Colonic mucosa (tissue), 4 donors: ENCODE measurements around the gene NCOA6. TPM values are rescaled to one million over a fixed set of nuclear protein-coding genes. Genes with fewer than 3 reads are reported as not detected.
"Not testable (repeated sequence)": the region's sequence is repeated elsewhere in the genome, so short reads cannot be mapped to it uniquely, and the experiment has no call there.

Experiments
- DNase-seq: peaks from one replicate; pipeline ENCODE4 v3.0.0-alpha.2; 2020
- H3K27ac ChIP-seq: fragments of 200-600 bp; one replicate; pipeline ENCODE4 v1.8.0; 2021
- H3K27me3 ChIP-seq: fragments of 200-600 bp; one replicate; pipeline ENCODE4 v1.8.0; 2021
- H3K36me3 ChIP-seq: fragments of 200-600 bp; one replicate; pipeline ENCODE4 v1.8.0; 2021
- H3K4me1 ChIP-seq: fragments of 200-600 bp; one replicate; pipeline ENCODE4 v1.8.0; 2021; ENCODE audit warnings: mild to moderate bottlenecking
- H3K4me3 ChIP-seq: fragments of 200-600 bp; one replicate; pipeline ENCODE4 v1.8.0; 2021
- H3K9ac ChIP-seq, 2 donors: one replicate each; pipeline ENCODE4 v1.7.0; 2013; ENCODE audit warnings: control low read depth in 2 of 2, low read depth in 2 of 2, low read length in 2 of 2
- H3K9me3 ChIP-seq: fragments of 200-600 bp; one replicate; pipeline ENCODE4 v1.8.0; 2021
- CTCF ChIP-seq: fragments of 200-600 bp; IDR thresholded peaks from one replicate; pipeline ENCODE4 v1.8.0; 2022; ENCODE audit warnings: antibody characterized with exemption, mild to moderate bottlenecking
- intact Hi-C: fragments of 100-400 bp; cut with DNase I; formaldehyde crosslinking; loops from one replicate; pipeline ENCODE4 v1.14.1; 2022
- total RNA-seq, 2 donors: library from RNA; stranded (reverse); fragmentation: NEBNext Ultra II Directional in 1 of 2; extraction: Animal tissue kit (Norgen Biotek cat#: 25700) in 1 of 2; gene quantifications; one replicate each; pipeline ENCODE4 v1.2.1, GENCODE V29; 2021
- donor health status: healthy.
- donor health status: DM: no; HTN: no; CAD: no.
- donor health status: DM: no; HTN: no; CAD: no.

The NCOA6 gene
- total RNA-seq, 2 donors from 2014 or later, result 28.9 to 40.2 TPM

DNA sequence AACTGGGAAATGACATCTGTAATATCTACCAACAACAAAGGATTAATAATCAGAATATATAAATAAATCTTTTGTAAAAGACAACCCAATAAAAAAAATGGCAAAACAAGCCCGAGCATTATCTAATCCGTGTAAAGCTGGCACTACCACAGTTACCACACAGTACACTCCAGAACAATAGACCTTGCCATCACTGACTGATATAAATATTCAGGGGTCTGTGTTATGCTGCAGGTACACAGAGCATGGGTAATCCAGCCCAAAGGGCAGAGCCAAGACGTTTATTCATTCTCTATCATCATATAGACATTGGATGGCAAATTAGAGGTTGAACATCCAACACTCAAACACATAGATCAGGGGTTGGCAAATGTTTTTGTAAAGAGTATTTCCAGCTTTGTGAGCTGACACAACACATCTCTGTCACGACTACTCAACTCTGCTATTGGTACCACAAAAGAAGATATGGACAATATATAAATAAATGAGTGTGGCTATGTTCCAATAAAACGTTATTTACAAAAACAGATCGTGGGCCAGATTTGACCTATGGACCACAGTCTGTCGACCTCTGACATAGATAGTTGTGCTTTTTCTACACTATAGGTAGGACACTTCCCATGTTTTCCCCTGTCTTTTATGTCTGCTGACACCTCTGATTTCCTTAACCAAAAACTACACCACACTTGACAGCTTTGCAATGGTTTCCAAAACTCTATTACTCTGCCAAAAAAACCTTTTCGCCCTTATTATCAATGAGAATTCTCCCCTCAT is 4.5 kb downstream of the NCOA6 start:
- no peak for DNase-seq
- TF ChIP-seq CTCF, result no peak
- Histone ChIP-seq H3K27ac (no peak overlapping the region), H3K9me3 (no peaks in the 10 kb centered on the region), H3K36me3 (no peaks in the 10 kb centered on the region), H3K4me1 (peaks cover 7% of the 10 kb centered on the region), H3K27me3 (no peaks in the 10 kb centered on the region), H3K4me3 (no peak overlapping the region), H3K9ac (no peak overlapping the region)
- intact Hi-C loops, result no loop called here

GRCh38 chr20:34817801-34818200 is 7.7 kb downstream of the NCOA6 start:
- intact Hi-C loops, result no loop called here
- no peak for TF ChIP-seq CTCF
- H3K4me1 ChIP-seq, result no peaks in the 10 kb centered on the region
- DNase-seq, result no peak
- H3K4me3 ChIP-seq, result no peak overlapping the region
- H3K27ac ChIP-seq, result no peak overlapping the region
- no peaks in the 10 kb centered on the region for H3K9me3 ChIP-seq
- H3K36me3 ChIP-seq, result no peaks in the 10 kb centered on the region
- H3K27me3 ChIP-seq, result no peaks in the 10 kb centered on the region
- H3K9ac ChIP-seq, result no peak overlapping the region

DNA sequence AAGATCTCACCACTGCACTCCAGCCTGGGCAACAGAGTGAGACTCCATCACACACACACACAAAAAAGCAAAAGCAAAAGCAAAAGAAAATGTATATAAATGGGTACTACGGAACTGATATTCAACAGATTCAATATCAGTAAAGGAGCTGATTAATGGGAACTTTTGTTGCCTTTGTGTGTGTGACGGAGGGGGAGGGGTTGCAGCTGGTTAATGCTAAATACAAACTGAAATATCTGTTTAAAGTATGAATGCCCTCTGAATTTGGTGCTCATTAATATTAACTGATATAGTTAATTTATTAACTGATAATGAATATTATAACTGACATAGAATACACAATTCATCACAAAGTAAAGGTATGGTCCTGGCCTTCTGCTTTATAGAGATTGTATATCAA is 8.4 kb downstream of the NCOA6 start:
- DNase-seq, result no peak
- no peak overlapping the region for H3K4me3 ChIP-seq

DNA sequence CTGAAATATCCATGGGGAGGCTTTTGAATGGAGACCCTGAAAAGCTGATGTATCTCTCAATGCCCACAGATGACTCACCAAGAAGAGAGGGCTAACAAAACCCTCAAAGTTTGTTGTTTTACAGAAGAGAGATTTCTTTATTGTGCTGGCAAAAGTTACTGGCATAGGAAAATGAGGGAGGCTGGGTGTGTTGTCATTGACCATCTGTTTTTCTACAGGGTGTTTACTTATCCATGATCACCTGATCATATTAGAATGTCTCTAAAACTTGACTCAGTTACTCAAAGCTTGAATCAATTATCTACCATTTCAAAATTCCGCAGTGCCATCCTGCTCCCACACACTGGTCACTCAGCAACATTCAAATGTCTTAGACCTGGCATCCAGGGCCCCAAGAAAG is 9.8 kb downstream of the NCOA6 start:
- intact Hi-C loops, result no loop called here
- no peak for TF ChIP-seq CTCF
- no peaks in the 10 kb centered on the region for H3K4me1 ChIP-seq
- no peaks in the 10 kb centered on the region for H3K9me3 ChIP-seq
- H3K36me3 ChIP-seq, result no peaks in the 10 kb centered on the region
- H3K27ac ChIP-seq, result no peak overlapping the region
- H3K27me3 ChIP-seq, result no peaks in the 10 kb centered on the region
- H3K9ac ChIP-seq, result no peak overlapping the region
- no peak for DNase-seq
- no peak overlapping the region for H3K4me3 ChIP-seq

More for the DNA sequence above, 8.4 kb downstream of the NCOA6 start:
- H3K27ac ChIP-seq, result no peak overlapping the region
- no peaks in the 10 kb centered on the region for H3K4me1 ChIP-seq
- no peaks in the 10 kb centered on the region for H3K27me3 ChIP-seq
- H3K9me3 ChIP-seq, result no peaks in the 10 kb centered on the region
- intact Hi-C loops, result no loop called here
- no peak overlapping the region for H3K9ac ChIP-seq
- no peak for TF ChIP-seq CTCF
- H3K36me3 ChIP-seq, result no peaks in the 10 kb centered on the region

- no peaks in the 10 kb centered on the region for H3K9me3 ChIP-seq
- H3K9ac ChIP-seq, result no peak overlapping the region
- intact Hi-C loops, result no loop called here
- H3K4me1 ChIP-seq, result no peaks in the 10 kb centered on the region
- DNase-seq, result no peak
- no peaks in the 10 kb centered on the region for H3K27me3 ChIP-seq
- no peak overlapping the region for H3K4me3 ChIP-seq
- H3K27ac ChIP-seq, result no peak overlapping the region
- no peak for TF ChIP-seq CTCF
- H3K36me3 ChIP-seq, result no peaks in the 10 kb centered on the region
Measured at GRCh38 chr20:34808583-34808982, 16.9 kb downstream of the NCOA6 start.

DNA sequence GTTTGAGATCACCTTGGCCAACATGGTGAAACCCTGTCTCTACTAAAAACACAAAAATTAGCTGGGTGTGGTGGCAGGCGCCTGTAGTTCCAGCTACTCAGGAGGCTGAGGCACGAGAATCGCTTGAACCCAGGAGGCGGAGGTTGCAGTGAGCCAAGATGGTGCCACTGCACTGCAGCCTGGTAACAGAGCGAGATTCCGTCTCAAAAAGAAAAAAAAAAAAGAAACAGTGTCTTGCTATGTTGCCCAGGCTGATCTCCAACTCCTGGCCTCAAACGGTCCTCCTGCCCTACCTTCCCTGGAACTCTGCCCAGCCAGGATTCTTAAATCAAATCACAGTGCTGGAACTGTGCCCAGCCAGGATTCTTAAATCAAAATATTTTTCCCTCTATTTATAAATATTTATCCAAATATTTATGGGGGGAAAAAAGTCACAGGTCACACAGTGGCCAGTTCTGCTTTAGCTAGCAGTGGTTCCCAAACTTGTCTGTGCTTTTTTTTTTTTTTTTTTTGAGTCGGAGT is 17.4 kb downstream of the NCOA6 start:
- H3K9ac ChIP-seq, H3K27me3 ChIP-seq, intact Hi-C loops, H3K27ac ChIP-seq, H3K36me3 ChIP-seq, DNase-seq, H3K9me3 ChIP-seq, H3K4me1 ChIP-seq, H3K4me3 ChIP-seq: not testable (repeated sequence)
